HepG2 (cell line): Measurements from ENCODE around the gene SLC23A3. TPM values are rescaled to one million over a fixed set of nuclear protein-coding genes. Genes with fewer than 3 reads are reported as not detected.

Experiments
- ETV6 ChIP-seq: sonication (generic); formaldehyde crosslinking; conservative IDR thresholded peaks from 2 replicates; pipeline ENCODE4 v1.4.0; 2020; ENCODE audit warnings: missing genetic modification reagents
- FOXO1 ChIP-seq: sonication (generic); formaldehyde crosslinking; IDR thresholded peaks from 2 replicates; pipeline ENCODE4 v1.4.0; 2020; ENCODE audit warnings: missing genetic modification reagents
- HDAC6 ChIP-seq: fragments of 200-600 bp; sonication (generic); IDR thresholded peaks from 2 replicates; pipeline ENCODE4 v1.7.0; 2017; ENCODE audit warnings: mild to moderate bottlenecking, antibody characterized with exemption, low read length, low read depth
- IKZF4 ChIP-seq: sonication (generic); formaldehyde crosslinking; IDR thresholded peaks from 2 replicates; pipeline ENCODE4 v1.5.1; 2020; ENCODE audit warnings: borderline replicate concordance, mild to moderate bottlenecking, low read depth, missing genetic modification reagents; ENCODE audit errors: not compliant biosample characterization
- MIER3 ChIP-seq: IDR thresholded peaks from 2 replicates; pipeline ENCODE4 v1.6.1; 2016; ENCODE audit warnings: missing compliant biosample characterization, borderline replicate concordance
- MTA1 ChIP-seq: sonication (generic); formaldehyde crosslinking; IDR thresholded peaks from 2 replicates; pipeline ENCODE4 v1.4.0; 2020; ENCODE audit warnings: missing genetic modification reagents, mild to moderate bottlenecking, borderline replicate concordance
- MYNN ChIP-seq: sonication (generic); formaldehyde crosslinking; IDR thresholded peaks from 2 replicates; pipeline ENCODE4 v1.4.0; 2020; ENCODE audit warnings: mild to moderate bottlenecking, low read depth, missing genetic modification reagents
- NFYC ChIP-seq: IDR thresholded peaks from 2 replicates; pipeline ENCODE4 v1.6.1; 2016; ENCODE audit warnings: missing genetic modification reagents, missing compliant biosample characterization
- NR3C1 ChIP-seq: sonication (generic); formaldehyde crosslinking; IDR thresholded peaks from 2 replicates; pipeline ENCODE4 v1.4.0; 2020; ENCODE audit warnings: missing genetic modification reagents
- PTBP1 ChIP-seq: fragments of 200-400 bp; formaldehyde crosslinking; IDR thresholded peaks from 2 replicates; pipeline ENCODE4 v1.6.1; 2018; ENCODE audit warnings: low read length, low read depth; ENCODE audit not compliant: poor library complexity, severe bottlenecking
- RFXANK ChIP-seq: IDR thresholded peaks from 2 replicates; pipeline ENCODE4 v1.6.1; 2016
- SIN3A ChIP-seq: IDR thresholded peaks from 2 replicates; pipeline ENCODE4 v1.6.1; 2011; ENCODE audit warnings: low read depth, mild to moderate bottlenecking, control low read depth, low read length, borderline replicate concordance
- SOX5 ChIP-seq: IDR thresholded peaks from 2 replicates; pipeline ENCODE4 v1.6.1; 2016; ENCODE audit warnings: borderline replicate concordance
- SOX6 ChIP-seq, 2 experiments: fragments of 450-650 bp in 1 of 2; sonication (generic) in 1 of 2; formaldehyde crosslinking in 1 of 2; IDR thresholded peaks; 2 replicates each; pipeline versions ENCODE4 v1.4.0 to v1.6.1; 2017 to 2020; ENCODE audit warnings: antibody characterized with exemption in 1 of 2, mild to moderate bottlenecking in 1 of 2, missing genetic modification reagents in 1 of 2
- TBL1XR1 ChIP-seq: fragments of 150-350 bp; IDR thresholded peaks from 2 replicates; pipeline ENCODE4 v1.6.1; 2014; ENCODE audit warnings: borderline replicate concordance, low read length; ENCODE audit not compliant: partially characterized antibody
- TP53 ChIP-seq: sonication (generic); formaldehyde crosslinking; conservative IDR thresholded peaks from 2 replicates; pipeline ENCODE4 v1.4.0; 2020; ENCODE audit warnings: missing genetic modification reagents
- ZC3H13 ChIP-seq: sonication (generic); formaldehyde crosslinking; IDR thresholded peaks from 2 replicates; pipeline ENCODE4 v1.8.1; 2023; ENCODE audit warnings: mild to moderate bottlenecking, missing genetic modification reagents, moderate library complexity
- ZNF235 ChIP-seq: sonication (generic); formaldehyde crosslinking; IDR thresholded peaks from 2 replicates; pipeline ENCODE4 v1.8.1; 2023; ENCODE audit warnings: mild to moderate bottlenecking, missing genetic modification reagents, borderline replicate concordance
- ZNF292 ChIP-seq: sonication (generic); formaldehyde crosslinking; IDR thresholded peaks from 2 replicates; pipeline ENCODE4 v1.8.1; 2022; ENCODE audit warnings: mild to moderate bottlenecking, low read depth, missing genetic modification reagents, borderline replicate concordance
- ZSCAN21 ChIP-seq: sonication (generic); formaldehyde crosslinking; IDR thresholded peaks from 2 replicates; pipeline ENCODE4 v1.8.0; 2022; ENCODE audit warnings: mild to moderate bottlenecking, missing genetic modification reagents, moderate library complexity, borderline replicate concordance
- polyA plus RNA-seq, 8 experiments: library from polyadenylated mRNA; depleted of rRNA in 3 of 8; stranded (reverse) in 7 of 8; unstranded in 1 of 8; fragments of >200 nt; fragmentation: Illumina TruSeq in 4 of 8; extraction: Trizol in 4 of 8; gene quantifications; 2 replicates each; pipeline versions ENCODE4 v1.2.1 to v1.2.3, GENCODE V29; 2011 to 2016; ENCODE audit warnings: low read depth in 4 of 8, missing spikeins in 1 of 8, mixed read lengths in 1 of 8; ENCODE audit not compliant: insufficient read depth in 1 of 8
- total RNA-seq, 5 experiments: library from RNA; depleted of rRNA; stranded (reverse); fragments of >200 nt; fragmentation: Illumina TruSeq; extraction: Trizol; gene quantifications; 2 replicates each; pipeline ENCODE4 v1.2.3, GENCODE V29; 2016; ENCODE audit warnings: low read depth in 1 of 5
- TF ChIP-seq, protein P1 (sequence below): sonication (generic); formaldehyde crosslinking; IDR thresholded peaks from 2 replicates; pipeline ENCODE4 v1.8.0; 2022; ENCODE audit warnings: missing genetic modification reagents, mild to moderate bottlenecking, borderline replicate concordance
- TF ChIP-seq, protein P2 (sequence below): sonication (generic); formaldehyde crosslinking; IDR thresholded peaks from 2 replicates; pipeline ENCODE4 v1.8.1; 2023; ENCODE audit warnings: mild to moderate bottlenecking, inconsistent platforms, moderate library complexity, missing genetic modification reagents, borderline replicate concordance
- TF ChIP-seq, protein P3 (sequence below): sonication (generic); formaldehyde crosslinking; IDR thresholded peaks from 2 replicates; pipeline ENCODE4 v1.5.0; 2020; ENCODE audit warnings: missing genetic modification reagents

Gene SLC23A3
- total and polyA plus RNA-seq, 2 of the 13 experiments (the other 11 are each of a cell fraction or from before 2014, with no cell fraction given): 0.38 to 0.78 TPM

DNA sequence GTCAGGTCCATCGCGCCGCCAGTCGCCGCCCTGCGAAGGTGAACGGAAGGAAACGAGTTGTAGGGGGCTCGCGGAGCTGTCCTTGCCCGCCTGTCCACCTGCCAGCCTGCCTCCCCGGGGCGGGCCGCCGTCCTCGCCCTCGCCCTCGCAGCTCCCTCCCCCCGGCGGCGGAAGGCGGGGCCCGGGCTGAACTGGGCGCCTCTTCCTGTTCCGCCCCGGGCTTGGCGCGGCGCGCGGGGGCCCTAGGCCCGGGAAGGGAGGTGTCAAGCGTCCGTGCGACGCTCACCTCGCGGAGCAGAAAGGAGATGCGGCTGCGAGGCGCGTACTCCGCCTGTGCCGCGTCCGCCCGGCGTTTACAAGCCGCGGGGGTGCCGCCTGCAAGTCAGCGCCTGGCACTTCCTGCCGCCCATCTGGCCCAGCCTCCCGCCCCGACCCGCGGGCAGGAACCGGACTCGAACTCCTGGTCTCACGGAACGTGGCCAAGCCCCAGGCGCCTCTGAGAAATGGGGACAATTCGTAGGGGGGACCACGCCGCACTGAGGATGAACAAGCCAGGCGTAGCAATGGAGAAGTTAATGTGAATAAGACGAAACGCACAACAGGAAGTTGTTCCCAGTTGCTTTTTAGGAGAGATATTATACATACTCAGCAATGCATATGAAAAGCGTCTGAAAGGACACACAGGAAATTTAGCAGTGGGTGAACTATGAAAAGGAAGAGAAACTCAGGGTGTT, 7.2 kb upstream of the SLC23A3 start, which contains the start of gene CNPPD1 (continued):
- TF ChIP-seq, protein P1, sequence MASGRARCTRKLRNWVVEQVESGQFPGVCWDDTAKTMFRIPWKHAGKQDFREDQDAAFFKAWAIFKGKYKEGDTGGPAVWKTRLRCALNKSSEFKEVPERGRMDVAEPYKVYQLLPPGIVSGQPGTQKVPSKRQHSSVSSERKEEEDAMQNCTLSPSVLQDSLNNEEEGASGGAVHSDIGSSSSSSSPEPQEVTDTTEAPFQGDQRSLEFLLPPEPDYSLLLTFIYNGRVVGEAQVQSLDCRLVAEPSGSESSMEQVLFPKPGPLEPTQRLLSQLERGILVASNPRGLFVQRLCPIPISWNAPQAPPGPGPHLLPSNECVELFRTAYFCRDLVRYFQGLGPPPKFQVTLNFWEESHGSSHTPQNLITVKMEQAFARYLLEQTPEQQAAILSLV: peak; percentile 99
- TF ChIP-seq MIER3 (CRISPR knock-in tag) (peak; percentile 74; the same call in 1 of the 2 replicates), SOX6 (IDR thresholded peaks at IDR 0.05) (no peak), SOX6 (CRISPR knock-in tag; IDR thresholded peaks at IDR 0.05) (peak; percentile 51), FOXO1 (CRISPR knock-in tag) (peak; percentile 84), ZNF235 (peak; percentile 81; the same call in 1 of the 2 replicates), NFYC (CRISPR knock-in tag) (no peak; the same call in 1 of the 2 replicates), RFXANK (CRISPR knock-in tag) (0 out of 2 replicates have a peak, but pooled peaks have one; percentile 57), ZC3H13 (CRISPR knock-in tag) (peak; percentile 98), ZNF292 (CRISPR knock-in tag) (no peak), SIN3A (no peak; the same call in none of the 2 replicates), TBL1XR1 (no peak), NR3C1 (CRISPR knock-in tag) (no peak), SOX5 (CRISPR knock-in tag) (peak; percentile 62; the same call in 1 of the 2 replicates), MTA1 (CRISPR knock-in tag) (peak; percentile 86; the same call in 1 of the 2 replicates), TP53 (CRISPR knock-in tag) (0 out of 2 replicates have a peak, but pooled peaks have one; percentile 65), HDAC6 (no peak), ETV6 (CRISPR knock-in tag) (peak; percentile 96), MYNN (CRISPR knock-in tag) (no peak; the same call in 1 of the 2 replicates), PTBP1 (no peak), IKZF4 (CRISPR knock-in tag) (peak; percentile 93), ZSCAN21 (CRISPR knock-in tag) (peak; percentile 98)
- TF ChIP-seq, protein P2, sequence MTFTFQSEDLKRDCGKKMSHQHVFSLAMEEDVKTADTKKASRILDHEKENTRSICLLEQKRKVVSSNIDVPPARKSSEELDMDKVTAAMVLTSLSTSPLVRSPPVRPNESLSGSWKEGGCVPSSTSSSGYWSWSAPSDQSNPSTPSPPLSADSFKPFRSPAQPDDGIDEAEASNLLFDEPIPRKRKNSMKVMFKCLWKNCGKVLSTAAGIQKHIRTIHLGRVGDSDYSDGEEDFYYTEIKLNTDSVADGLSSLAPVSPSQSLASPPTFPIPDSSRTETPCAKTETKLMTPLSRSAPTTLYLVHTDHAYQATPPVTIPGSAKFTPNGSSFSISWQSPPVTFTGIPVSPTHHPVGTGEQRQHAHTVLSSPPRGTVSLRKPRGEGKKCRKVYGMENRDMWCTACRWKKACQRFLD (CRISPR knock-in tag): peak; percentile 91; the same call in 1 of the 2 replicates
- TF ChIP-seq, protein P3, sequence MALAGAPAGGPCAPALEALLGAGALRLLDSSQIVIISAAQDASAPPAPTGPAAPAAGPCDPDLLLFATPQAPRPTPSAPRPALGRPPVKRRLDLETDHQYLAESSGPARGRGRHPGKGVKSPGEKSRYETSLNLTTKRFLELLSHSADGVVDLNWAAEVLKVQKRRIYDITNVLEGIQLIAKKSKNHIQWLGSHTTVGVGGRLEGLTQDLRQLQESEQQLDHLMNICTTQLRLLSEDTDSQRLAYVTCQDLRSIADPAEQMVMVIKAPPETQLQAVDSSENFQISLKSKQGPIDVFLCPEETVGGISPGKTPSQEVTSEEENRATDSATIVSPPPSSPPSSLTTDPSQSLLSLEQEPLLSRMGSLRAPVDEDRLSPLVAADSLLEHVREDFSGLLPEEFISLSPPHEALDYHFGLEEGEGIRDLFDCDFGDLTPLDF (CRISPR knock-in tag): peak; percentile 95
